ENCODE results near the gene DHCR7.

DHCR7 gene

DNA sequence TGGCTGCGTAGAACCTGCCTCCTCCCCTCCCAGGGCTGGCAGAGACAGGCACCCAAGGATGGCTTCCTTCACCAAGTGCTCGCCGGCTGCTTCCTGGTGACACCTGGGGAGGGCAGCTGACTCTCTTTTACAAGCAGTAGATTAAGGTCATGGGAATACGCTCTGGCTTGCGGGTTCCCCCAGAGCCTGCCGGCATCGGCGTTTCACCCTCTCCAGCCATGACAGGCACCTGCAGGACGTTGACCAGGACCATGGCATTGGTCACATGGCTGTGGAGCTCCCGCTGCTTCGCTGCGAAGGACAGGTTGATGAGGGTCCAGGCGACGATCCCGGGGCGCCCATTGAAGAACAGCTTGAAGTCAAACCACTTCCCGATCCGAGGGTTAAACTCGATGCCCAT, 9.5 kb downstream of the DHCR7 start:
- H3K4me1 ChIP-seq (ENCODE audit: control insufficient read depth in 1 of 2, insufficient read depth in 1 of 2, low read depth in 1 of 2, low read length in 1 of 2) = no peaks in the 10 kb centered on the region
- peaks cover 94% of the 10 kb centered on the region for H3K36me3 ChIP-seq
- H3K27me3 ChIP-seq = no peaks in the 10 kb centered on the region
- TF ChIP-seq, protein P1, sequence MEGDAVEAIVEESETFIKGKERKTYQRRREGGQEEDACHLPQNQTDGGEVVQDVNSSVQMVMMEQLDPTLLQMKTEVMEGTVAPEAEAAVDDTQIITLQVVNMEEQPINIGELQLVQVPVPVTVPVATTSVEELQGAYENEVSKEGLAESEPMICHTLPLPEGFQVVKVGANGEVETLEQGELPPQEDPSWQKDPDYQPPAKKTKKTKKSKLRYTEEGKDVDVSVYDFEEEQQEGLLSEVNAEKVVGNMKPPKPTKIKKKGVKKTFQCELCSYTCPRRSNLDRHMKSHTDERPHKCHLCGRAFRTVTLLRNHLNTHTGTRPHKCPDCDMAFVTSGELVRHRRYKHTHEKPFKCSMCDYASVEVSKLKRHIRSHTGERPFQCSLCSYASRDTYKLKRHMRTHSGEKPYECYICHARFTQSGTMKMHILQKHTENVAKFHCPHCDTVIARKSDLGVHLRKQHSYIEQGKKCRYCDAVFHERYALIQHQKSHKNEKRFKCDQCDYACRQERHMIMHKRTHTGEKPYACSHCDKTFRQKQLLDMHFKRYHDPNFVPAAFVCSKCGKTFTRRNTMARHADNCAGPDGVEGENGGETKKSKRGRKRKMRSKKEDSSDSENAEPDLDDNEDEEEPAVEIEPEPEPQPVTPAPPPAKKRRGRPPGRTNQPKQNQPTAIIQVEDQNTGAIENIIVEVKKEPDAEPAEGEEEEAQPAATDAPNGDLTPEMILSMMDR (IDR thresholded peaks at IDR 0.05) = no peak
- no peak overlapping the region for H3K27ac ChIP-seq
- H3K4me3 ChIP-seq (ENCODE audit: low read depth in 1 of 2, low read length in 1 of 2) = no peak overlapping the region
- H3K9me3 ChIP-seq = no peaks in the 10 kb centered on the region

GRCh38 chr11:71437879-71438278, 10.3 kb downstream of the DHCR7 start:
- Histone ChIP-seq H3K4me3 (ENCODE audit: low read depth in 1 of 2, low read length in 1 of 2) (no peak overlapping the region), H3K27me3 (no peaks in the 10 kb centered on the region), H3K9me3 (no peaks in the 10 kb centered on the region), H3K36me3 (peaks cover 87% of the 10 kb centered on the region), H3K4me1 (ENCODE audit: control insufficient read depth in 1 of 2, insufficient read depth in 1 of 2, low read depth in 1 of 2, low read length in 1 of 2) (no peaks in the 10 kb centered on the region), H3K27ac (no peak overlapping the region)
- TF ChIP-seq, protein P1 (IDR thresholded peaks at IDR 0.05) = no peak

DNA sequence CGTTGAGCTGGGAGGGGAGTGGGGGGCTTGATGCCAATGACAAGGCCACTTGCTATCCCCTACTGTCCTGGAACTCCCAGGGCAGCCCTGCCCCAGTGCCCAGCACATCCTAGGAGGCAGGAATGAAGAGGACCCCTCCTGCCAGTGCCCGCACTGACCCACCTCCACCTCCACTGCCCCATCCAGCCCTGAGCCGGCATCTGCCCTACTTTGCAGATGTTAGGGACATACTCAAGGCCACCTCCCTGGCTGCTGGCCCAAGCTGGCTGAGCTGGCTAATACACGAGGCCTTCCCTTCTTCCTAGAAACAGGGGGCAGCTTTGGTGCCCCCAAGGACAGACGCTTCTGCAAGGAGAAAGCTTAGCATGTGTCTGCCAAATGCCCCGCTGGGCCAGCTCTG, 10.8 kb downstream of the DHCR7 start:
- peaks cover 82% of the 10 kb centered on the region for H3K36me3 ChIP-seq
- H3K4me3 ChIP-seq (ENCODE audit: low read depth in 1 of 2, low read length in 1 of 2) = no peak overlapping the region
- H3K27me3 ChIP-seq = no peaks in the 10 kb centered on the region
- no peaks in the 10 kb centered on the region for H3K9me3 ChIP-seq
- no peaks in the 10 kb centered on the region for H3K4me1 ChIP-seq (ENCODE audit: control insufficient read depth in 1 of 2, insufficient read depth in 1 of 2, low read depth in 1 of 2, low read length in 1 of 2)
- H3K27ac ChIP-seq = no peak overlapping the region
- TF ChIP-seq, protein P1 (IDR thresholded peaks at IDR 0.05) = no peak

DNA sequence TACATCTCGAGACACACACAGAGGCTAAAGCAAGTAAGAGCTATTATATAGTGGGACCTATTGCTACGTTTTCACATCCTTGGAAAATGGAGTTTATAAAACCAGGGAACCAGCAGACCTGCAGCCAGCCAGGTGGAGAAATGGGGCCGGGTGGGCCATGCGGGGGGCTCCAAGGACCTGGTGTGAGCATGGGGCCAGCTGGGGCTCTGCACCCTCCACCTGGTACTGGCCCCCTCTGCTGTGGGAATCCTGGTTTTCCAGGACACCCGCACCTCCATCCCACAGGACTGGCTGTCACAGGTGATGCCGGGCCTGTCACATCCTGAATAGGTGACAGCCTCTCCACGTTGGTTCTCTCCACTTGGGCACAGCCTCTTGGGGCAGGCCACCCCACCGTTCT, 11.3 kb downstream of the DHCR7 start:
- Histone ChIP-seq H3K4me3 (ENCODE audit: low read depth in 1 of 2, low read length in 1 of 2) (no peak overlapping the region), H3K4me1 (ENCODE audit: control insufficient read depth in 1 of 2, insufficient read depth in 1 of 2, low read depth in 1 of 2, low read length in 1 of 2) (no peaks in the 10 kb centered on the region), H3K9me3 (no peaks in the 10 kb centered on the region), H3K27ac (no peak overlapping the region), H3K27me3 (no peaks in the 10 kb centered on the region), H3K36me3 (peaks cover 80% of the 10 kb centered on the region)
- TF ChIP-seq, protein P1 (IDR thresholded peaks at IDR 0.05) = no peak

GRCh38 chr11:71435278-71435951, 12.8 kb downstream of the DHCR7 start:
- Histone ChIP-seq H3K4me3 (ENCODE audit: low read depth in 1 of 2, low read length in 1 of 2) (no peak overlapping the region), H3K27ac (no peak overlapping the region), H3K27me3 (no peaks in the 10 kb centered on the region), H3K4me1 (ENCODE audit: control insufficient read depth in 1 of 2, insufficient read depth in 1 of 2, low read depth in 1 of 2, low read length in 1 of 2) (no peaks in the 10 kb centered on the region), H3K36me3 (peaks cover 65% of the 10 kb centered on the region), H3K9me3 (no peaks in the 10 kb centered on the region)
- TF ChIP-seq, protein P1 (IDR thresholded peaks at IDR 0.05) = no peak

All from neutrophil (primary cell).